Germinal center (tissue), 1 donor: ENCODE data around the gene BRAT1.
"Not testable (repeated sequence)": the region's sequence is repeated elsewhere in the genome, so short reads cannot be mapped to it uniquely, and the experiment has no call there.

ENCODE experiments used
- DNase-seq: peaks from one replicate; pipeline ENCODE4 v3.0.0; 2012; ENCODE audit warnings: mixed read lengths, low spot score

BRAT1 gene

GRCh38 chr7:2535872-2536627 is 19.3 kb downstream of the BRAT1 start:
- DNase-seq: not testable (repeated sequence)

- not testable (repeated sequence) for DNase-seq
Observed at GRCh38 chr7:2534214-2534613, 21.1 kb downstream of the BRAT1 start.

- DNase-seq: not testable (repeated sequence)
Observed at GRCh38 chr7:2533566-2533965, 21.8 kb downstream of the BRAT1 start.

GRCh38 chr7:2532816-2533215 is 22.5 kb downstream of the BRAT1 start:
- DNase-seq: not testable (repeated sequence)

- not testable (repeated sequence) for DNase-seq
Observed at GRCh38 chr7:2532199-2532772, 23.0 kb downstream of the BRAT1 start.

GRCh38 chr7:2531796-2532110 is 23.6 kb downstream of the BRAT1 start:
- not testable (repeated sequence) for DNase-seq

GRCh38 chr7:2530994-2531795 is 24.1 kb downstream of the BRAT1 start:
- not testable (repeated sequence) for DNase-seq

- DNase-seq: peak; percentile 65
Observed at GRCh38 chr7:2530071-2530987, 25.0 kb downstream of the BRAT1 start.

GRCh38 chr7:2529161-2530070 is 25.9 kb downstream of the BRAT1 start:
- peak; percentile 87 for DNase-seq

GRCh38 chr7:2528481-2529095 is 26.7 kb downstream of the BRAT1 start:
- DNase-seq: no peak

GRCh38 chr7:2527505-2528467 is 27.5 kb downstream of the BRAT1 start:
- no peak for DNase-seq

- no peak for DNase-seq
Observed at GRCh38 chr7:2526659-2527504, 28.4 kb downstream of the BRAT1 start.

- DNase-seq: no peak
Observed at GRCh38 chr7:2525658-2526630, 29.4 kb downstream of the BRAT1 start.

GRCh38 chr7:2524808-2525657 is 30.3 kb downstream of the BRAT1 start:
- no peak for DNase-seq

- DNase-seq: no peak
Observed at GRCh38 chr7:2523941-2524807, 31.1 kb downstream of the BRAT1 start.
